ENCODE measurements around the gene UMAD1. TPM values are rescaled to one million over a fixed set of nuclear protein-coding genes. Genes with fewer than 3 reads are reported as not detected.

The UMAD1 gene
- total RNA-seq, 1 donor from 2014 or later: 18.0 TPM

GRCh38 chr7:7746458-7746857 lies 105.9 kb downstream of the UMAD1 start:
- no peak for ATAC-seq
- intact Hi-C loops (cut with DNase I): no loop called here

GRCh38 chr7:7750571-7751242 lies 110.2 kb downstream of the UMAD1 start:
- Histone ChIP-seq H3K4me3 (no peak overlapping the region), H3K36me3 (no peaks in the 10 kb centered on the region), H3K4me1 (no peaks in the 10 kb centered on the region), H3K27ac (no peak overlapping the region), H3K9me3 (no peaks in the 10 kb centered on the region), H3K27me3 (no peaks in the 10 kb centered on the region)
- DNase-seq (no peak), ATAC-seq (no peak)
- intact Hi-C loops (cut with DNase I): no loop called here
- no peak for TF ChIP-seq CTCF (IDR thresholded peaks at IDR 0.05)

More at GRCh38 chr7:7746458-7746857, 105.9 kb downstream of the UMAD1 start:
- Histone ChIP-seq H3K9me3 (no peaks in the 10 kb centered on the region), H3K27ac (no peak overlapping the region), H3K36me3 (no peaks in the 10 kb centered on the region), H3K4me3 (no peak overlapping the region), H3K4me1 (no peaks in the 10 kb centered on the region), H3K27me3 (no peaks in the 10 kb centered on the region)
- TF ChIP-seq CTCF (IDR thresholded peaks at IDR 0.05): no peak
- no peak for DNase-seq

GRCh38 chr7:7751243-7752092 lies 110.9 kb downstream of the UMAD1 start:
- Histone ChIP-seq H3K27me3 (no peaks in the 10 kb centered on the region), H3K36me3 (no peaks in the 10 kb centered on the region), H3K9me3 (no peaks in the 10 kb centered on the region), H3K27ac (no peak overlapping the region), H3K4me1 (no peaks in the 10 kb centered on the region), H3K4me3 (no peak overlapping the region)
- DNase-seq (no peak), ATAC-seq (no peak)
- intact Hi-C loops (cut with DNase I): no loop called here
- TF ChIP-seq CTCF (IDR thresholded peaks at IDR 0.05): no peak

- Histone ChIP-seq H3K27me3 (no peaks in the 10 kb centered on the region), H3K4me1 (no peaks in the 10 kb centered on the region), H3K36me3 (no peaks in the 10 kb centered on the region), H3K4me3 (no peak overlapping the region), H3K9me3 (no peaks in the 10 kb centered on the region), H3K27ac (no peak overlapping the region)
- TF ChIP-seq CTCF (IDR thresholded peaks at IDR 0.05): no peak
- intact Hi-C loops (cut with DNase I): no loop called here
- no peak for DNase-seq
- no peak for ATAC-seq
These were observed 116.0 kb downstream of the UMAD1 start for GRCh38 chr7:7756577-7756976.

- H3K27me3 ChIP-seq: no peaks in the 10 kb centered on the region
- intact Hi-C loops (cut with DNase I): no loop called here
- H3K4me3 ChIP-seq: no peak overlapping the region
- peaks cover 2% of the 10 kb centered on the region for H3K4me1 ChIP-seq
- no peak for TF ChIP-seq CTCF (IDR thresholded peaks at IDR 0.05)
- no peak overlapping the region for H3K27ac ChIP-seq
- no peaks in the 10 kb centered on the region for H3K9me3 ChIP-seq
- no peaks in the 10 kb centered on the region for H3K36me3 ChIP-seq
- ATAC-seq: no peak
- DNase-seq: no peak
These were observed 117.0 kb downstream of the UMAD1 start for GRCh38 chr7:7757576-7757975.

All from upper lobe of right lung (tissue), 1 donor.